B cell (primary cell): ENCODE data around the gene MVB12B.

Experiments
- EZH2 ChIP-seq: IDR thresholded peaks from 2 replicates; pipeline ENCODE4 v1.6.1; 2012; ENCODE audit warnings: borderline replicate concordance, low read depth, mild to moderate bottlenecking, moderate library complexity, low read length; ENCODE audit not compliant: insufficient read depth, poor library complexity, severe bottlenecking
- TF ChIP-seq, protein P1 (sequence below): fragments of 200-600 bp; IDR thresholded peaks from one replicate; pipeline ENCODE4 v1.8.0; 2022; ENCODE audit warnings: antibody characterized with exemption, mild to moderate bottlenecking

DNA sequence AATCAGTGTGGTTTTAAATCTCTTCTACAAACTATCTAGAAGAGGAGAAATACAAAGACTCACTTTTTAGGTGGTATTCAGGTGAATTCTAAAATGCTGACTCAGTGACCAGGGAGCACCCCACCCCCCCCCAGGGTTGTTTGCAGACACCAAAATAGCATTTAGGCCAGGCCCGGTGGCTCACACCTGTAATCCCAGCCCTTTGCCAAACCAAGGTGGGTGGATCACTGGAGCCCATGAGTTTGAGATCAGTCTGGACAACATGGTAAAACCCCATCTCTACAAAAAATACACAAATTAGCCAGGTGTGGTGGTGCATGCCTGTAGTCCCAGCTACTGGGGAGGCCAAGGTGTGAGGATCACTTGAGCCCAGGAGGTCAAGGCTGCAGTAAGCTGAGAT, 168.1 kb downstream of the MVB12B start:
- TF ChIP-seq, protein P1, sequence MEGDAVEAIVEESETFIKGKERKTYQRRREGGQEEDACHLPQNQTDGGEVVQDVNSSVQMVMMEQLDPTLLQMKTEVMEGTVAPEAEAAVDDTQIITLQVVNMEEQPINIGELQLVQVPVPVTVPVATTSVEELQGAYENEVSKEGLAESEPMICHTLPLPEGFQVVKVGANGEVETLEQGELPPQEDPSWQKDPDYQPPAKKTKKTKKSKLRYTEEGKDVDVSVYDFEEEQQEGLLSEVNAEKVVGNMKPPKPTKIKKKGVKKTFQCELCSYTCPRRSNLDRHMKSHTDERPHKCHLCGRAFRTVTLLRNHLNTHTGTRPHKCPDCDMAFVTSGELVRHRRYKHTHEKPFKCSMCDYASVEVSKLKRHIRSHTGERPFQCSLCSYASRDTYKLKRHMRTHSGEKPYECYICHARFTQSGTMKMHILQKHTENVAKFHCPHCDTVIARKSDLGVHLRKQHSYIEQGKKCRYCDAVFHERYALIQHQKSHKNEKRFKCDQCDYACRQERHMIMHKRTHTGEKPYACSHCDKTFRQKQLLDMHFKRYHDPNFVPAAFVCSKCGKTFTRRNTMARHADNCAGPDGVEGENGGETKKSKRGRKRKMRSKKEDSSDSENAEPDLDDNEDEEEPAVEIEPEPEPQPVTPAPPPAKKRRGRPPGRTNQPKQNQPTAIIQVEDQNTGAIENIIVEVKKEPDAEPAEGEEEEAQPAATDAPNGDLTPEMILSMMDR: no peak
- no peak for TF ChIP-seq EZH2
